Measurements from ENCODE around the gene PAPSS2.

PAPSS2 gene

DNA sequence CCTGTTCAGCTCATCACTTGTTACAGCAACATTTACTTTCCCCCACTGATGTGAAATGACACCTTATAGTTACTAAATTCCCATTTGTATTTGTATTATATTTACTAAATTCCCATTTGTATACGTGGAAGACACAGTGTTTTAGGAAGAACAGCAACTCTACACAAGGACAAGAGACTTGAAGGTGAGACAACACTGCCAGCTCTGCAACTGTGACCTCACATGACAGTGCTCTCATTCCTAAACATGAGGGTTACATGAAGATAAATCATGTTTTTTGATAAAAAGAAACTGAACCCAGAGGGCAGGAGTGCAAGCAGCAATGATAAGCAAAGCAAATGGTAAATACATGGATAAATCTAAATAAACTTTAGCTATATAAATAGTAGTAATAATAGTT, 98.0 kb downstream of the PAPSS2 start:
- H3K4me3 ChIP-seq (ENCODE audit: low read depth in 1 of 2, low read length in 1 of 2): no peak overlapping the region
- no peaks in the 10 kb centered on the region for H3K9me3 ChIP-seq
- peaks cover 10 to 16% of the 10 kb centered on the region in 2 experiments for H3K4me1 ChIP-seq (ENCODE audit: control insufficient read depth in 1 of 2, insufficient read depth in 1 of 2, low read depth in 1 of 2, low read length in 1 of 2)
- H3K36me3 ChIP-seq: peaks cover 25% of the 10 kb centered on the region
- no peak overlapping the region for H3K27ac ChIP-seq
- TF ChIP-seq, protein P1, sequence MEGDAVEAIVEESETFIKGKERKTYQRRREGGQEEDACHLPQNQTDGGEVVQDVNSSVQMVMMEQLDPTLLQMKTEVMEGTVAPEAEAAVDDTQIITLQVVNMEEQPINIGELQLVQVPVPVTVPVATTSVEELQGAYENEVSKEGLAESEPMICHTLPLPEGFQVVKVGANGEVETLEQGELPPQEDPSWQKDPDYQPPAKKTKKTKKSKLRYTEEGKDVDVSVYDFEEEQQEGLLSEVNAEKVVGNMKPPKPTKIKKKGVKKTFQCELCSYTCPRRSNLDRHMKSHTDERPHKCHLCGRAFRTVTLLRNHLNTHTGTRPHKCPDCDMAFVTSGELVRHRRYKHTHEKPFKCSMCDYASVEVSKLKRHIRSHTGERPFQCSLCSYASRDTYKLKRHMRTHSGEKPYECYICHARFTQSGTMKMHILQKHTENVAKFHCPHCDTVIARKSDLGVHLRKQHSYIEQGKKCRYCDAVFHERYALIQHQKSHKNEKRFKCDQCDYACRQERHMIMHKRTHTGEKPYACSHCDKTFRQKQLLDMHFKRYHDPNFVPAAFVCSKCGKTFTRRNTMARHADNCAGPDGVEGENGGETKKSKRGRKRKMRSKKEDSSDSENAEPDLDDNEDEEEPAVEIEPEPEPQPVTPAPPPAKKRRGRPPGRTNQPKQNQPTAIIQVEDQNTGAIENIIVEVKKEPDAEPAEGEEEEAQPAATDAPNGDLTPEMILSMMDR (IDR thresholded peaks at IDR 0.05): no peak
- H3K27me3 ChIP-seq: no peaks in the 10 kb centered on the region

DNA sequence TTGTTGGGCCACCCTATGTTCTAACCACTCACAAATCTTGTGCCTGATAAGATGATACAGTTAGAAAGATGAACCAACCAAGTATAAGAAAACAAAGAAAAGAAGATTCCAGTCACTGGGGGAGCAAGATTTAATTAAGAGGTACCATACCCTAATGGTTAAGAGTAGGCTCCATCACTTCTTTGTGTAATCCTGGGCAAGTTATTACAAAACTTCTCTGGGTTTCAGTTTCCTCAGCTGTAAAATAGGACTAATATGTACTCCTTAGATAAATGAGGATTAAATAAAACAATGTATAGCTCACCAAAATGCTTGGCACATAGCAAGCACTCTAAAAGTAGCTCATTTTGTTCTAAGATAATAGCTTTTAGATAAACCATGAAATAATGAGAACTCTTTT, 99.9 kb downstream of the PAPSS2 start:
- TF ChIP-seq, protein P1 (IDR thresholded peaks at IDR 0.05): no peak
- H3K9me3 ChIP-seq: no peaks in the 10 kb centered on the region
- H3K27ac ChIP-seq: peak overlapping the region; percentile 40
- no peaks in the 10 kb centered on the region for H3K27me3 ChIP-seq
- H3K4me1 ChIP-seq (ENCODE audit: control insufficient read depth in 1 of 2, insufficient read depth in 1 of 2, low read depth in 1 of 2, low read length in 1 of 2): peaks cover 10 to 16% of the 10 kb centered on the region in 2 experiments
- H3K36me3 ChIP-seq: peaks cover 16% of the 10 kb centered on the region
- H3K4me3 ChIP-seq (ENCODE audit: low read depth in 1 of 2, low read length in 1 of 2): no peak overlapping the region

DNA sequence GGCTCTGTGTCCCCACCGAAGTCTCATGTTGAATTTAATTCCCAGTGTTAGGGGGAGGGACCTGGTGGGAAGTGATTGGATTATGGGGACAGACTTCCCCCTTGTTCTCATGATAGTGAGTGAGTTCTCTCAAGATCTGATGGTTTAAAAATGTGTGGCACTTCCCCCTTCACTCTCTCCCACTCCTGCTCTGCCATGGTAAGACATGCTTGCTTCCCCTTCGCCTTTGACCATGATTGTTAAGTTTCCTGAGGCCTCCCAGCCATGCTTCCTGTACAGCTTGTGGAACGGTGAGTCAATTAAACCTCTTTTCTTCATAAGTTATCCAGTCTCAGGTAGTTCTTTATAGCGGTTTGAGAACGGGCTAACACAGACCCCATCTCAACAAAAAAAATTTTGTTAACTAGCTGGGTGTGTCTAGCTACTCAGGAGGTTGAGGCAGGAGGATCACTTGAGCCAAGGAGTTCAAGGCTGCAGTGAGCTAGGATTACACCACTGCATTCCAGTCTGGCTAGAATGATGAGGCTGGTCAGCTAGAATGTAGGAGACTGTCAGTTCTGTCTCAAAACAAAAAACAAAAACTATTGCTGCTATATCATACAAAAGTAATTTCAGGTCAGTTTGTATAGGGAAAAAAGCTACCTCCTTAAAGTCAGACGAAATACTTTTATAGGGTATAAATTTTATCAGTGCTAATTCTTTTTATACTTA, 100.7 kb downstream of the PAPSS2 start:
- H3K36me3 ChIP-seq: peaks cover 10% of the 10 kb centered on the region
- no peak overlapping the region for H3K4me3 ChIP-seq (ENCODE audit: low read depth in 1 of 2, low read length in 1 of 2)

DNA sequence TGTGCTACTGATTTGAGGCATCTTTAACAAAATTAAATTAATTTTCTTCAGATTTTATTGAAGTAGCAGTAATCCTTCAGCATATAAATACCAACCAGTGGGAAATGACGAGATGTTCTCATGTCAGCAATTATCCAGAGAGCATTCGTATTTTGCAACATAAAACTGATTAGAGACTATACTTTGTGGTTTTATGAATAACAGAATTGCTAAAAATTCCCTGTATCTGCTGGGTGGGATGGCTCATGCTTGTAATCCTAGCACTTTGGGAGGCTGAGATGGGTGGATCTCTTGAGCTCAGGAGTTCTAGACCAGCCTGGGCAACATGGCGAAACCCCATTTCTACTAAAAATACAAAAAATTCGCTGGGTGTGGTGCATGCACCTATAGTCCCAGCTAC, 101.5 kb downstream of the PAPSS2 start:
- peaks cover 7% of the 10 kb centered on the region for H3K36me3 ChIP-seq

More for the DNA sequence above, 100.7 kb downstream of the PAPSS2 start:
- Histone ChIP-seq H3K4me1 (ENCODE audit: control insufficient read depth in 1 of 2, insufficient read depth in 1 of 2, low read depth in 1 of 2, low read length in 1 of 2) (peaks cover 10 to 16% of the 10 kb centered on the region in 2 experiments), H3K27ac (peak overlapping the region; percentile 40), H3K27me3 (no peaks in the 10 kb centered on the region), H3K9me3 (no peaks in the 10 kb centered on the region)
- TF ChIP-seq, protein P1 (IDR thresholded peaks at IDR 0.05): no peak

DNA sequence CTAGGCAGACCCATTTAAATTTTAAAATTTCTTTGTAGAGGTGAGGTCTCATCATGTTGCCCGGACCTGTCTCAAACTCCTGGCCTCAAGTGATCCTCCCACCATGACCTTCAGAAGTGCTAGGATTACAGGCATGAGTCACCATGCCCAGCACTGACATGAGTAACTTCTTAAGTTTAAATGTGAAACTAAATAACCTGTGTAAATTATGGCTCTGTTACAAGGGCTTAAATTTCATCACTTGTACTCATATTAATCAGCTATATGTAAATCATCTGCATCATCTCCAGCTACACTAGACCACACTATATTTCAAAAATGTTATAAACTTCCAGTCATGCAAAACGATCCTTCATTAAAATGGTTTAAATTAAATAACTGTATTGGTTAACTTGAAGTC, 102.2 kb downstream of the PAPSS2 start:
- Histone ChIP-seq H3K36me3 (peaks cover 4% of the 10 kb centered on the region), H3K9me3 (no peaks in the 10 kb centered on the region), H3K27ac (no peak overlapping the region), H3K4me3 (ENCODE audit: low read depth in 1 of 2, low read length in 1 of 2) (no peak overlapping the region), H3K27me3 (no peaks in the 10 kb centered on the region), H3K4me1 (ENCODE audit: control insufficient read depth in 1 of 2, insufficient read depth in 1 of 2, low read depth in 1 of 2, low read length in 1 of 2) (peaks cover 10 to 16% of the 10 kb centered on the region in 2 experiments)
- TF ChIP-seq, protein P1 (IDR thresholded peaks at IDR 0.05): no peak

More for the DNA sequence above, 101.5 kb downstream of the PAPSS2 start:
- Histone ChIP-seq H3K4me3 (ENCODE audit: low read depth in 1 of 2, low read length in 1 of 2) (no peak overlapping the region), H3K9me3 (no peaks in the 10 kb centered on the region), H3K27ac (no peak overlapping the region), H3K4me1 (ENCODE audit: control insufficient read depth in 1 of 2, insufficient read depth in 1 of 2, low read depth in 1 of 2, low read length in 1 of 2) (peaks cover 10 to 16% of the 10 kb centered on the region in 2 experiments), H3K27me3 (no peaks in the 10 kb centered on the region)
- TF ChIP-seq, protein P1 (IDR thresholded peaks at IDR 0.05): no peak
